Breast epithelium (tissue), 4 donors: ENCODE measurements around the gene ADGRG1. TPM values are rescaled to one million over a fixed set of nuclear protein-coding genes. Genes with fewer than 3 reads are reported as not detected.

Experiments
- DNase-seq, 2 donors: peaks; one replicate each; pipeline ENCODE4 v3.0.0-alpha.2; 2019; ENCODE audit warnings: low spot score in 2 of 2
- H3K27ac ChIP-seq, 2 donors: fragments of 200-600 bp; sonication (generic) in 1 of 2; one replicate each; pipeline ENCODE4 v1.5.1; 2016 to 2019; ENCODE audit warnings: mild to moderate bottlenecking in 1 of 2
- H3K27me3 ChIP-seq, 2 donors: fragments of 200-600 bp; sonication (generic) in 1 of 2; one replicate each; pipeline versions ENCODE4 v1.5.1 to v1.6.0; 2017 to 2019; ENCODE audit warnings: control low read depth in 1 of 2, mild to moderate bottlenecking in 1 of 2
- H3K36me3 ChIP-seq: fragments of 200-600 bp; one replicate; pipeline ENCODE4 v1.5.1; 2019
- H3K4me1 ChIP-seq, 2 donors: fragments of 200-600 bp; sonication (generic); one replicate each; pipeline ENCODE4 v1.5.1; 2016 to 2019; ENCODE audit warnings: control low read depth in 1 of 2
- H3K4me3 ChIP-seq, 3 donors: fragments of 200-600 bp; sonication (generic); 1 replicate in 2 of 3; 2 replicates in 1 of 3; pipeline ENCODE4 v1.5.1; 2016 to 2019; ENCODE audit warnings: mild to moderate bottlenecking in 3 of 3, moderate library complexity in 2 of 3
- H3K9me3 ChIP-seq, 2 donors: fragments of 200-600 bp; sonication (generic) in 1 of 2; one replicate each; pipeline ENCODE4 v1.5.1; 2016 to 2019; ENCODE audit warnings: control low read depth in 1 of 2
- POLR2A ChIP-seq: fragments of 450-650 bp; IDR thresholded peaks from one replicate; pipeline ENCODE4 v1.6.1; 2016; ENCODE audit warnings: antibody characterized with exemption, mild to moderate bottlenecking, moderate library complexity
- POLR2AphosphoS5 ChIP-seq, 3 donors: sonication (generic); formaldehyde crosslinking; IDR thresholded peaks; one replicate each; pipeline ENCODE4 v1.6.1; 2017; ENCODE audit warnings: antibody characterized with exemption in 3 of 3
- intact Hi-C: fragments of 100-400 bp; cut with DNase I; formaldehyde crosslinking; loops from one replicate; pipeline ENCODE4 v1.15.1; 2023; ENCODE audit warnings: low total_unique reads
- total RNA-seq, 3 donors: library from RNA; depleted of rRNA; stranded (reverse); fragments of >200 nt; gene quantifications; one replicate each; pipeline ENCODE4 v1.1.0, GENCODE V29; 2016
- TF ChIP-seq, protein P1 (sequence below), 3 donors: fragments of 450-650 bp; IDR thresholded peaks; one replicate each; pipeline ENCODE4 v1.5.1; 2016 to 2017; ENCODE audit warnings: antibody characterized with exemption in 3 of 3, mild to moderate bottlenecking in 3 of 3, moderate library complexity in 3 of 3

ADGRG1 gene
- total RNA-seq, 3 donors from 2014 or later = 9.4 to 54.1 (median 34.0) TPM

GRCh38 chr16:57646388-57647039 lies 18.1 kb downstream of the ADGRG1 start:
- Histone ChIP-seq H3K4me3 (peak overlapping the region in 1 of 3 donors; percentile 15), H3K27ac (peak overlapping the region; percentile 82 to 92), H3K4me1 (peaks cover 0 to 6% of the 10 kb centered on the region in 2 donors), H3K27me3 (no peaks in the 10 kb centered on the region), H3K9me3 (no peaks in the 10 kb centered on the region), H3K36me3 (no peaks in the 10 kb centered on the region)
- TF ChIP-seq POLR2AphosphoS5 (IDR thresholded peaks at IDR 0.05) = peak in 1 of 3 donors; percentile 16
- TF ChIP-seq, protein P1, sequence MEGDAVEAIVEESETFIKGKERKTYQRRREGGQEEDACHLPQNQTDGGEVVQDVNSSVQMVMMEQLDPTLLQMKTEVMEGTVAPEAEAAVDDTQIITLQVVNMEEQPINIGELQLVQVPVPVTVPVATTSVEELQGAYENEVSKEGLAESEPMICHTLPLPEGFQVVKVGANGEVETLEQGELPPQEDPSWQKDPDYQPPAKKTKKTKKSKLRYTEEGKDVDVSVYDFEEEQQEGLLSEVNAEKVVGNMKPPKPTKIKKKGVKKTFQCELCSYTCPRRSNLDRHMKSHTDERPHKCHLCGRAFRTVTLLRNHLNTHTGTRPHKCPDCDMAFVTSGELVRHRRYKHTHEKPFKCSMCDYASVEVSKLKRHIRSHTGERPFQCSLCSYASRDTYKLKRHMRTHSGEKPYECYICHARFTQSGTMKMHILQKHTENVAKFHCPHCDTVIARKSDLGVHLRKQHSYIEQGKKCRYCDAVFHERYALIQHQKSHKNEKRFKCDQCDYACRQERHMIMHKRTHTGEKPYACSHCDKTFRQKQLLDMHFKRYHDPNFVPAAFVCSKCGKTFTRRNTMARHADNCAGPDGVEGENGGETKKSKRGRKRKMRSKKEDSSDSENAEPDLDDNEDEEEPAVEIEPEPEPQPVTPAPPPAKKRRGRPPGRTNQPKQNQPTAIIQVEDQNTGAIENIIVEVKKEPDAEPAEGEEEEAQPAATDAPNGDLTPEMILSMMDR (IDR thresholded peaks at IDR 0.05) = no peak
- DNase-seq = no peak
- intact Hi-C loops = no loop called here

- H3K36me3 ChIP-seq = no peaks in the 10 kb centered on the region
- peak overlapping the region; percentile 82 to 92 for H3K27ac ChIP-seq
- DNase-seq = no peak
- no peaks in the 10 kb centered on the region for H3K9me3 ChIP-seq
- no peaks in the 10 kb centered on the region for H3K27me3 ChIP-seq
- peaks cover 0 to 6% of the 10 kb centered on the region in 2 donors for H3K4me1 ChIP-seq
- intact Hi-C loops = no loop called here
- TF ChIP-seq, protein P1 (IDR thresholded peaks at IDR 0.05) = no peak
- no peak for TF ChIP-seq POLR2A
- TF ChIP-seq POLR2AphosphoS5 (IDR thresholded peaks at IDR 0.05) = no peak
- H3K4me3 ChIP-seq = peak overlapping the region in 1 of 3 donors; percentile 15
Measured at GRCh38 chr16:57647136-57647875, 18.9 kb downstream of the ADGRG1 start.

DNA sequence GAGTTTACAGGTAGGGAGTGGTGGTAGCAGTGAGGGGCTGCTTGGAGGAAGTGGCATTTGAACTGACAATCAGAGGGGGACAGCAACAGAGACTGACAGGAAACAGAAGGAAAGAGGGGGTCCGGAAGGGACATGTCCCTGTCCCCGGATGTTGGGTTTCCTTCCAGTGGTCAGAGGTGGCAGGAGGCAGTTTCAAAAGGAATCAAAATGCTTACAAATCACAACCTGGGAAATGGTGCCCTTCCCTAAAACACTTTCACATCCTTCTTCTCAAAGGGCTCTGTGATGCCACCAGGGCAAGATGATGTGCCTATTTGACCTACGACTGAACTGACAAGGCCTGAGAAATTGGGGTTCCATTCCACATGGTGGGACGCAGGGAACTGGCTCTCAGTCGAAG lies 19.7 kb downstream of the ADGRG1 start:
- intact Hi-C loops = no loop called here
- Histone ChIP-seq H3K9me3 (no peaks in the 10 kb centered on the region), H3K27me3 (no peaks in the 10 kb centered on the region), H3K4me3 (no peak overlapping the region), H3K36me3 (no peaks in the 10 kb centered on the region), H3K27ac (peak overlapping the region; percentile 82 to 92), H3K4me1 (peaks cover 0 to 5% of the 10 kb centered on the region in 2 donors)
- no peak for DNase-seq
- TF ChIP-seq, protein P1 (IDR thresholded peaks at IDR 0.05) = no peak
- no peak for TF ChIP-seq POLR2A
- TF ChIP-seq POLR2AphosphoS5 (IDR thresholded peaks at IDR 0.05) = no peak

GRCh38 chr16:57648581-57649442 lies 20.4 kb downstream of the ADGRG1 start:
- TF ChIP-seq, protein P1 (IDR thresholded peaks at IDR 0.05) = peak; percentile 99 to 100 (median 100)
- TF ChIP-seq POLR2AphosphoS5 (IDR thresholded peaks at IDR 0.05) (peak in 2 of 3 donors; percentile 30 to 42), POLR2A (no peak)
- intact Hi-C loops = no loop called here
- no peaks in the 10 kb centered on the region for H3K27me3 ChIP-seq

More at GRCh38 chr16:57648581-57649442, 20.4 kb downstream of the ADGRG1 start:
- H3K27ac ChIP-seq = peak overlapping the region; percentile 82 to 92
- peak; percentile 74 to 84 for DNase-seq
- no peaks in the 10 kb centered on the region for H3K4me1 ChIP-seq
- no peaks in the 10 kb centered on the region for H3K9me3 ChIP-seq
- no peak overlapping the region for H3K4me3 ChIP-seq
- H3K36me3 ChIP-seq = no peaks in the 10 kb centered on the region
